ENCODE data around the gene HDHD2. TPM values are rescaled to one million over a fixed set of nuclear protein-coding genes. Genes with fewer than 3 reads are reported as not detected.
A peak's percentile ranks its signal among the peaks of the same experiment; 100 is the strongest.
"Not testable (repeated sequence)": the region's sequence is repeated elsewhere in the genome, so short reads cannot be mapped to it uniquely, and the experiment has no call there.

The HDHD2 gene
- total and polyA plus RNA-seq, 2 donors (not counting 1 experiment from before 2014, with no cell fraction given), result 14.2 to 15.0 TPM

- H3K4me2 ChIP-seq (ENCODE audit: extremely low read depth, insufficient read depth, low read length), result no peak overlapping the region
- no peak for DNase-seq (ENCODE audit: low read depth in 2 of 2)
- H3K4me3 ChIP-seq (replicated peaks in 1 of 4; ENCODE audit: control extremely low read depth in 1 of 4, insufficient read depth in 1 of 4, low read depth in 3 of 4, low read length in 4 of 4), result no peak overlapping the region
- H3K27ac ChIP-seq (ENCODE audit: insufficient read depth, low read length), result no peak overlapping the region
- no peaks in the 10 kb centered on the region for H3K79me2 ChIP-seq (ENCODE audit: control insufficient read depth, insufficient read depth, low read length)
- no peak for TF ChIP-seq CTCF (conservative IDR thresholded peaks at IDR 0.05 in 1 of 2, IDR thresholded peaks at IDR 0.05 in 1 of 2; ENCODE audit: low read depth in 1 of 2, low read length in 2 of 2)
- no peak for TF ChIP-seq EZH2 (IDR thresholded peaks at IDR 0.05; ENCODE audit: low read length, missing control alignments)
- no peaks in the 10 kb centered on the region for H3K36me3 ChIP-seq (ENCODE audit: control insufficient read depth, insufficient read depth, low read length)
- H3K9ac ChIP-seq (ENCODE audit: insufficient read depth, low read length), result no peak overlapping the region
- no peaks in the 10 kb centered on the region for H4K20me1 ChIP-seq (ENCODE audit: control insufficient read depth, extremely low read depth, insufficient read depth, low read length)
- no peaks in the 10 kb centered on the region for H3K27me3 ChIP-seq (ENCODE audit: control insufficient read depth, insufficient read depth, low read length)
- H3K4me1 ChIP-seq (ENCODE audit: control insufficient read depth, extremely low read depth, insufficient read depth, low read length), result no peaks in the 10 kb centered on the region
- no peaks in the 10 kb centered on the region for H3K9me3 ChIP-seq (ENCODE audit: control insufficient read depth, insufficient read depth, low read depth, low read length)
- H2AFZ ChIP-seq (ENCODE audit: low read length), result no peak overlapping the region
These were observed 37.4 kb upstream of the HDHD2 start for GRCh38 chr18:47187721-47188120.

GRCh38 chr18:47184419-47185050 is 34.2 kb upstream of the HDHD2 start:
- Histone ChIP-seq H3K27me3 (ENCODE audit: control insufficient read depth, insufficient read depth, low read length) (peaks cover 6% of the 10 kb centered on the region), H2AFZ (ENCODE audit: low read length) (no peak overlapping the region)
- peak; percentile 14 to 50 for DNase-seq (ENCODE audit: low read depth in 2 of 2)

GRCh38 chr18:47182156-47182555 is 31.9 kb upstream of the HDHD2 start:
- H3K27ac ChIP-seq (ENCODE audit: insufficient read depth, low read length); H3K9ac ChIP-seq (ENCODE audit: insufficient read depth, low read length); H3K4me1 ChIP-seq (ENCODE audit: control insufficient read depth, extremely low read depth, insufficient read depth, low read length); DNase-seq (ENCODE audit: low read depth in 2 of 2); H4K20me1 ChIP-seq (ENCODE audit: control insufficient read depth, extremely low read depth, insufficient read depth, low read length); H3K27me3 ChIP-seq (ENCODE audit: control insufficient read depth, insufficient read depth, low read length); H3K4me3 ChIP-seq (replicated peaks in 1 of 4; ENCODE audit: control extremely low read depth in 1 of 4, insufficient read depth in 1 of 4, low read depth in 3 of 4, low read length in 4 of 4); H2AFZ ChIP-seq (ENCODE audit: low read length); H3K4me2 ChIP-seq (ENCODE audit: extremely low read depth, insufficient read depth, low read length); H3K36me3 ChIP-seq (ENCODE audit: control insufficient read depth, insufficient read depth, low read length); H3K9me3 ChIP-seq (ENCODE audit: control insufficient read depth, insufficient read depth, low read depth, low read length); H3K79me2 ChIP-seq (ENCODE audit: control insufficient read depth, insufficient read depth, low read length): not testable (repeated sequence)

More at GRCh38 chr18:47184419-47185050, 34.2 kb upstream of the HDHD2 start:
- Histone ChIP-seq H3K9me3 (ENCODE audit: control insufficient read depth, insufficient read depth, low read depth, low read length) (no peaks in the 10 kb centered on the region), H3K9ac (ENCODE audit: insufficient read depth, low read length) (no peak overlapping the region), H3K4me1 (ENCODE audit: control insufficient read depth, extremely low read depth, insufficient read depth, low read length) (no peaks in the 10 kb centered on the region), H3K4me3 (replicated peaks in 1 of 4; ENCODE audit: control extremely low read depth in 1 of 4, insufficient read depth in 1 of 4, low read depth in 3 of 4, low read length in 4 of 4) (no peak overlapping the region), H3K36me3 (ENCODE audit: control insufficient read depth, insufficient read depth, low read length) (no peaks in the 10 kb centered on the region), H3K4me2 (ENCODE audit: extremely low read depth, insufficient read depth, low read length) (no peak overlapping the region), H4K20me1 (ENCODE audit: control insufficient read depth, extremely low read depth, insufficient read depth, low read length) (no peaks in the 10 kb centered on the region), H3K27ac (ENCODE audit: insufficient read depth, low read length) (no peak overlapping the region), H3K79me2 (ENCODE audit: control insufficient read depth, insufficient read depth, low read length) (no peaks in the 10 kb centered on the region)
- TF ChIP-seq EZH2 (IDR thresholded peaks at IDR 0.05; ENCODE audit: low read length, missing control alignments) (no peak), CTCF (conservative IDR thresholded peaks at IDR 0.05 in 1 of 2, IDR thresholded peaks at IDR 0.05 in 1 of 2; ENCODE audit: low read depth in 1 of 2, low read length in 2 of 2) (no peak)
